ENCODE results near the gene SH2D6.

Gene SH2D6

DNA sequence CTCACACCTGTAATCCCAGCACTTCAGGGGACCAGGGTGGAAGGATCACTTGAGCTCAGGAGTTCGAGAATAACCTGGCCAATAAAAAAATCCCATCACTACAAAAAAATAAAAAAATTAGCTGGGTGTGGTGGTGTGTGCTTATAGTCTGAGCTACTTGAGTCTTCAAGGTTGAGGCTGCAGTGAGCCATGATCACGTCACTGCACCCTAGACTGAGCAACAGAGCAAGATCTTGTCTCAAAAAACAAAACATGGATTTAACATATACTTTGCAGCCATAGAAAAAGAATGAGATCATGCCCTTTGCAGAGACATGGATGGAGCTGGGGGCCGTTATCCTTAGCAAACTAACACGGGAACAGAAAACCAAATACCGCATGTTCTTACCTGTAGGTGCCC is 22.2 kb downstream of the SH2D6 start:
- no peak for DNase-seq

DNA sequence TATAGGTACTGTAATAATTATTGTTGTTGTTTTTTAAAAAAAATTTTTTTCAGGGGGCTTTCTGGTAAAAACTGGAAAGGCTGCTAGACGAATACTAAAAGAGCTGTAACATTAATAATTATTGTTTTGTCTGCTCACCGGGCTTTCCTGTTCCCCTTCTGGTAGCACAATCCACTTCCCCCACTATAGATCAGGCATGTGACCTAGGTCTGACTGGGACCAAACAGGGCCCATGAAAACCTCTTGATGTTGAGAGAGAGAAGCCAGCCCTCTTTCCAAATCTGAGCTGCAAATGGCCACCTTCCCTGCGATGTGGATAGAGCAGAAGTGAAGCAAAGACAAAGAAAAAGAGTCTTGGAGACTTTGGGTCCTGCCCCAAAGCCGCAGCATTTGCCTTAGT is 23.4 kb downstream of the SH2D6 start:
- no peak for DNase-seq

DNA sequence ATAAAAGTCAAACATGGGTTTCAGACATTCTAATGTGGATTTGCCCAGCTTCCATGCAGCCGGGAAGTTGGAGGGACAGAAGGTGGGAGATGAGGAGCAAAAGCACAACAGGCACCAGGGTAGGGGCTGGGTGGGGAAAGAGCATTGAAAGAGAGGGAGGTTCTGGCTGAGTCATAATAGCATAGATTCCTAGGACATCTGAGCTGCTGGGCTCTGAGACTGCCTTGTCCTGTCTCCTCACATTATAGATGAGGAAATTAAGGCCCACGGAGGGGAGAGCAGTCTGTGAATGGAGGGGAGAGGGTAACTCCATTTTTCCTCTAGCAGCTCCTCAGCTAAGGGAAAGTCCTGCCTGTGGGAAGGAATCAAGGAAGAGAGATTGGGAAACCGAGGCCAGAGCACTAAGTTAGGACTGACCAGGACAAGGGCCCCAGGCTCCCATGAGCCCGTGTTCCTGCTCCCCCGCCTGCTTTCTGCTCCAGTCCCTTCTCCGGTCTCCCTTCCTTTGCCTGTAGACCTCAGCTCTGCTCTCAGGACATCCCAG is 26.2 kb downstream of the SH2D6 start:
- no peak for DNase-seq

DNA sequence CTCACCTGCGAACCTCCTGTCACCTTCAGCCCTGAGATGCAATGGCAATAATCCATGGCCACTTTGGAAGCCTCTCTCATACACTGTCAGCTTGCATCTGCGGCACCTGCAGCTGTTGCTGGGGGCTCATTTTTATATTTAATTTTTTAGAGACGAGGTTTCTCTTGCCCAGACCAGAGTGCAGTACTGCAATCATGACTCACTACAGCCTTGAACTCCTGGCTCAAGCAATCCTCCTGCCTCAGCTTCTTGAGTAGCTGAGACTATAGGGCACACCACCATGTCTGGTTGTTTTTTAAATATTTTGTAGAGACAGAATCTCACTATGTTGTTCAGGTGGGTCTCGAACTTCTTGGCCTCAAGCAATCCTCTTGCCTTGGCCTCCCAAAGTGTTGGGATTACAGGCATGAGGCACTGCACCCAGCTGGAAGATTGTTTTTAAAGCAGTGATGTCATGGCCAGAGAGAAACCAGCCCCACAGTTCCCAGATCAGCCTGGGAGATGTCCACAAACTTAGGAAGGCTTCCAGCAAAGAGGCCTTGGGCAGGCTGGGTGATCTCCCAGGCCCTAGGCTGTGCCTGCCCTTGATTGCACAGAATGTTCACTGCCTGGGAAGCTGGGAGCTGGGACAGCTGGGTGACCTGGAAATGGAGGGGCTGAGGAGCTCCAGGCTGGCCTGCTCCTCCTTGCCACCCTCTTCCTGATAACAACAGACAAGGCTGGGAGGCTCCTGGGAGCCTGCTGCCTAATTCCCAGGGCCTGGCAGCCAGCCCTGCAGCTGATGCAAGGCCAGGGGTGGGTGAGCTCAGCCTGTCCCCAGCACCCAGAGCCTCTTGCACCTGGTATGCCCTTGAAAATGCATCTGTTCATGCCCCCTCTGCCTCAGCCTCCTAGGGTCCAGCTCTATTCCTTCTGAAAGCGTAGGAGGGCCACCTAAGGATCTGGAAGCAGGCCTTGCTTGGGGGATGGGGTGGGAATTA is 27.1 kb downstream of the SH2D6 start:
- DNase-seq: no peak

DNA sequence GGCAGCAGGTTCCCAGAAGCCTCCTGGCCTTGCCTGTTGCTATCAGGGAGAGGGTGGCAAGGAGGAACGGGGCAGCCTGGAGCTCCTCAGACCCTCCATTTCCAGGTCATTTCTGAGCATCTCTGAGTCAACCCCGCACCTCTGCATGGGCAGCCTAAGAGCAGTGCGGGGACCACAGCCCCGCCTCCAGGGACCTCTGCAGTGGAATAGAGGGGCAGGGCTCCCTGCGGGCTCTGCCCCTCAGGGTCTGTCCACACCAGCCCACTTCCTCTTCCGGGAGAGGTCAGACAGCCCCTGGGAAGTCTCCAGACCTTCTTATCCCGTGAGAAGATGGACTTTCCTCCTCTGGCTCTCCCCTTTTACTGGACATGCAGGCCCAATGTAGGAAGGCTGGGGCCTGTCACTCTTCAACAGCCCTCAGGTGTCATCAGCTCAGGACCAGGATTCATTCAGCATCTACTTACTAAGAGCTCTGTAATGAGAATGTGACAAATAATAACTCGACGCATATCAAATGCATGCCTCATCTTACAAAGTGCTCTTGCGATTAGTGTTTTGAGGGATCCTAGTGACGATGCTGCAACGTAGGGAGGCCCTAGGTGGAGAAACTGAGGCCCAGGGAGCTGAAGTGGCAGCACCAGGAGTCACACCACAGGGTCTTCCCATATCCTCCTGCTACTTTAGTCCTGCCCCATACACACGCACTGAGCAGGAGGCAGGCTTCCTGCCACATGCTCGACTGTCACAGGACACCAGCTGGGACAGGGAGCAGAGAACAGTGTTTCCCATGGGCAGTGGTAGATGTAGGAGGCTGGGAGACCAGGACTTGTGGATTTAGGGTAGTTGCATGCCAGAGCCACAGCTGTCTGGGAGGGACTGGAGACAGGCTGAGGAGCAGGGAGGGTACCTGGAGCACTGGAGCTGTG is 28.0 kb downstream of the SH2D6 start:
- DNase-seq: no peak

DNA sequence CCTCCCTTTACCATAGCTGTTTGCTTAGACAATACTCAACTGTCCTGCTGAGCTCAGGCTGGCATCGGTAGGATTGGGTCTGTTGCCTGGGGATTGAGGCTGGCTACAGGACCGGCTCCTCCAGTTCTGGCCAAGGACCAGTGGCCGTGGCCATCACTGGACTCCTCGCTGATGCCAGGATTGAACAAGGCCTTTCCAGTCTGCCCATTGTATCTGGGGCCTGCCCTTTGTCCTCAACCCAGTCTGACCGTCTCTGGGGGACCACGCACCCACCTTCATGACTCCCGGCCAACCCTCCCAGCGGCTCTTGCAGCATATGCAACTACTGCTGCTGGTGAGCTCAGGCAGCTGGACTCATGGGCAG is 28.7 kb downstream of the SH2D6 start:
- no peak for DNase-seq

DNA sequence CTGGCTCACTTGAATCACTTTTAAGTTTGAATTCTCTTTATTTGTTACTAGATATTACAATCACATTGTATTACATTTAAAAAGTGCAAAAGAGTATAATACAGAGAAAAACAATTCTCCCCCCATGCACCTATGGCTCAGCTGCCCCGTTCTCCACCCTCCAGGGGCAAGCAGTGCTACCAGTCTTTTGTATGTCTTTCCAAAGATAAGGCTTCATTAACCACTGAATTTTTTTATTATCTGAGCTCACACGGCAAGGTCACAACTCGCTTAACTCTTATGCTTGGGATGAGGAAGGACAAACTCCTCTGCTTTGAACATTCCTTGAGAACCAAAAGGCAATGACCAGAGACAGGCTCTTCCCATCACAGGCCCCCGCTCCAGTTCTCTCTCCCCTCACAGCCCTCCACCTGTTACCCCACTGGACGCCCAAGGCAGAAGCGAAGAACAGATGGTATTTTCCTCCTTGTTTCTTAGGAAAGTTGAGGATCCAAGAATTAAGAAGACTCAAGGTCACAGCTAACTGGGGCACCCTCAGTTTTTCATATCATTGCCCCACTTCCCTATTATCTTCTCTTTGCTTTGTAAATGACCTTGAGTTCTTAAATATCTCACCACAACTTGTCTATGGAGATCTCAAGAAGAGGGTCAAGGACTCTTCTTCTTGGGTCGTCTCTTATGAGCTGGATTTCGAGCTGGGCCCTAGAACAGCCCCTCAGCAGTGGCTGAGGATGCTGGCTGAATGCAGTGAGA is 30.1 kb downstream of the SH2D6 start:
- DNase-seq: no peak

DNA sequence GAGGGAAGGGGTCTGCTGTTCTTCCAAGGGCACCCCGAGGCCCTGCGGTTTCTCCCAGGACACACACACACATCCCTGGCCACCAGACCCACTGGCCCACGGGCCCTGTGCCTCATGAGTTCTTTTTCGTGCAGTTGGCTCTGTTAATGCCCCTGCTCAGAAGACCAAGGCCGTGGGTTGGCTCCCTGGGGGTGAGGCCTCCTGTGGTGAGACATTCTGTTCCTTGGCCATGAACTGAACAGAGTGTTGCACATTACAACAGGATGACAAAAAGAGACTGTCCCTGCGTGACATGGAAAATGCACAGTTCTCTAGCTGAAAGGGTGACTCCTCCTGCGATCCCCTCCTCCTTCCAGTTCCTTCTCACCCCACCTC is 30.7 kb downstream of the SH2D6 start:
- DNase-seq: no peak

DNA sequence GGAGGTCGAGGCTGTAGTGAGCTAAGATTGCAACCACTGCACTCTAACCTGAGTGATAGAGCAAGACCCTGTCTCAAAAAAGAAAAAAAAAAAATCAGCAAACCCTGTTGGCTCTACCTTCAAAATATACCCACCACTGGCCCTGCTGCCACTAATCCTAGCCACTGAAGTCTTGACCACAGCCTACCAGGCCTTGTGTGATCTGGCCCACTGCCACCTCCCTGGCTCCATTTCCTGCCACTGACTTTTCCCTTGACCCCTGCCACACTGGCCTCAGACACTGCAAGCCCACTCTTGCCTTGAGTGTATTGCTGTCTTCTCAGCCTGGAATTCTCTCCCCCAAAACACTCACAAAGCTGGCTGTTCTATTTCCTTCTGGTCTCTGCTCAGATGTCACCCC is 33.7 kb downstream of the SH2D6 start:
- no peak for DNase-seq

DNA sequence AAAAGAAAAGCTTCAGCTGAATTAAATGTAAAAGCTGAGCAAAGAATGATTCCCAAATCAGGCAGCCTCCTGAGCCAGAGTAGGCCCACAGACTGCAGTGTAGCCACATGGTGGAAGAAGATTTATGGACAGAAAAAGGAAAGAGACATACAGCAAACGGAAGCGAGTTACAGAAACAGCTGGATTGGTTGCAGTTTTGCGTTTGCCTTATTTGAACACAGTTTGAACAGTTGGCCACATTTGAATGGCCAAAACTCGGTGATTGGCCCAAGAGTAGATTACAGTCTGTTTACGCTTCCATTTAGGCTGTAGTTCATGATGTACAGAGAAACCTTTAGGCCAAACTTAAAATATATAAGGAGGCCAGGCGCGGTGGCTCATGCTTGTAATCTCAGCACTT is 35.1 kb downstream of the SH2D6 start:
- no peak for DNase-seq

DNA sequence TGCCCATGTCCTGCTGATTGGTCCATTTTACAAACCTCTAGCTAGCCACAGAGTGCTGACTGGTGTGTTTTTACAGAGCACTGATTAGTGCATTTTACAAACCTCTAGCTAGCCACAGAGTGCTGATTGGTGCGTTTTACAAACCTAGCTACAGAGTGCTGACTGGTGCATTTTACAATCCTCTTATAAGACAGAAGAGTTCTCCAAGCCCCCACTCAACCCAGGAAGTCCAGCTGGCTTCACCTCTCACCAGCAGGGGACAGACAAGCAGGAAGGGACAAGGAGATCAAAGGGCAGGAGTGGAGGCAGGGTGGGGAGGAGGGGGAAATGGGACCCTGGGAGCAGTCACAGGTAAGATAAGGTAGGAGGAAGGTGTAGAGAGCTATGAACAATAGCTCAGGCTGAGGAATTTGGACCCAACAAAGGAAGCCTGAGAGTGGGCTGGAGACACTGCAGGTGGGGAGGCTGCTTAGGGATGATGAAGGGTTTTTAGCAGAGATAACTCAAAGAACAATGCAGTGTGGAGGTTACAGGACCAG is 37.1 kb downstream of the SH2D6 start:
- DNase-seq: no peak

DNA sequence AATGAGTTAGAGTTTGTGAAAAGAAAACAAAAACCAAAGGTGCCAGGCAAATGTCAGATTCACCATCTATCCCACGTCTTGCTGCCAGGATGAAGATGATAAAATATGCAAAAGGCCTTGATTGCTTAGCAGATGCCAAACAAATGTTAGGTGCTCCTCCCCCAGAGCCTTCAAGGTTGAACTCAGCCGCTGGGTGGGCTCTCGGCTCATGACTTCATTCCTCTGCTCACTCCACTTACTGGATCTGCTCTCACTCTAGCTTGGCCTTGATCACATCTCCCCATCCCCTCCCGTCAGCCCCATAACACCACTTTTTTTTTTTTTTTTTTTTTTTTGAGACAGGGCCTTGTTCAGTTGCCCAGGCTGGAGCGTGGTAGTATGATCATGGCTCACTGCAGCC is 38.5 kb downstream of the SH2D6 start:
- no peak for DNase-seq

DNA sequence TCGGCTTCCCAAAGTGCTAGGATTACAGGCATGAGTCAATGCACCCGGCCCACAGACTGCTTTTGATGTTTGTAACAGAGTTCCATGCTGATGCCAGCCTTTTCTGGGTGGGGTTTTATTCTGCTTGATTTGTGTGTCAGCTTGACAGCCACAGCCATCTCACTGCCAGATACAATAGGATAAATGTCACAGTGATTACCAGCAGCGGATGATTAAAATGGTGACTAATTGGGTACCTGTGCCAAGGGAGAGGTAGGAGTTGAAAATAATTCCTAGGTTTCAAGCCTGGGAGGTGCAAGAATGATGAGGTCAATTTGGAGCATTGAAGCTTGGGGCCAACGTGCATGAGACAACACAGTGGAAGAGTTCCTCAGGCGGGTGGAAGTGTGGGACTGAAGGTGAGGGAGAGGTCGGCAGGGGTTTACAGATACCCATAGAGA is 39.4 kb downstream of the SH2D6 start:
- no peak for DNase-seq

DNA sequence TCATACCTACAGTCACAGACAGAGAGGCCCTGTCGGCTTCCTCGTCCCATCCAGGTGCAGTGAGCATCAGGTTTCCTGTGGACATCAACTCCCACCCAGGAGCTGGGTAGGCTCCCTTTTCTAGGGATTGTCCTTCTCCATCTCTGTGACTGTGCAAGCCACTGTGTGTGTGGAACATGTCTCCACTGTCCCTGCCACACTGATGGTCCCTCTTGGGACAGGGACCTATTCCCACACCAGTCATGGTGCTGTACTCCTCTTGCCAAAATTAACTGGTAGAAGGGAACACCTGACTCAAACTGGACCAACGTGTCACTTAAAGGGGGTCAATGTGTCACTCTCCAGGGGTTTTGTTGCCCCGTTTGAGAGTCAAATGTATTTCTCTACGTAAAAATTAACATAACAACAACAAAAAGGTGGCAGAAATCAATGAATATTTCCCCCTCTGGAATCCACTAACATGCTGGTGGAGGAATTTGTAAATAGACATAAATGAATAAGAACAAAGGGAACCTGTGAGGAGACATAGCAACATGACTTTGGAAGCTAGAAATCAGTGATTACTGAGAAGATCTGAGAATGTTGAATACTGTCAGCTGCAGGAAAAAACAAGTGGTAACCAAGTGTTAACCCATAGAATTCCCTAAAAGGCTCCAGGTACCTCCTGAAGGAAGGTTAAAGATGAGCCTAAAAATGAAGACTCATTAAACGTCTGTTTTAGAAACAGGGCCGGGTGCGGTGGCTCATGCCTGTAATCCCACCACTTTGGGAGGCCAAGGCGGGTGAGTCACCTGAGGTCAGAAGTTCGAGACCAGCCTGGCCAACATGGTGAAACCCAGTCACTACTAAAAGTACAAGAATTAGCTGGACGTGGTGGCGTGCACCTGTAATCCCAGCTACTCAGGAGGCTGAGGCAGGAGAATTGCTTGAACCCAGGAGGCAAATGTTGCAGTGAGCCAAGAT is 40.4 kb downstream of the SH2D6 start:
- DNase-seq: no peak

DNA sequence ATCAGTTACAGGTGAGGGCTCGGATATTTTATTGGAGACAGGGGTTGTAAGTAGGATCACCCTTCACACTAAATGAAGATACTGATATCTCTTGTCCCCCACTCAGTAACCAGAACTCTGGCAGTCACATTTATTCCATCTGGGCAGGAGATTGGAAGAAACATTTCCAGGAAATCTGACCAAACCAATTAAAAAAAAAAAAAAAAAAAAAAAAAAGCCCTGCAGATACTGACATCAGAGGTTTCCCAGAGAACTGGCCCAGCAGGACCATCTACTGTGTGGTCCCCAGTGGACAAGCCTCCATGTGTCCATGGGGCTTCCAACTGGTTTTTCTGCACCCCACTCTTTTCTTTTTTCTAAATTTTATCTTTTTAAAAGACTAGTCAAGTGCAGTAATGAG is 41.3 kb downstream of the SH2D6 start:
- DNase-seq: no peak

DNA sequence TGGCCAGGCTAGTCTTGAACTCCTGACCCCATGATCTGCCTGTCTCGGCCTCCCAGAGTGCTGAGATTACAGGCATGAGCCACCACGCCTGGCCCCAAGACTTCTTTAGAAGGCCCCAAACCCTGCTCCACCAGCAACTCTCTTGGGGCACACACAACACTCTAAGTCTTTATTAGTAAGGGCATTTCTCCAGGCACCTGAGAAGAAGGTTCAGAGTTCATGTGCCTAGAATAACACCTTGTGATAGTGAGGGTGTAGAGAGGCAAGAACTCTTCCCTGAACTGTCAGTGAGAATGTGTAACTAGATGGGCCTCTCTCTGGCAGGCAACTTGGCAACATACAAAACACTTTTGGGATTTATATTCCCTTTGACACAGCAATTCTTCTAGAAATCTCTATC is 43.8 kb downstream of the SH2D6 start:
- DNase-seq: no peak

DNA sequence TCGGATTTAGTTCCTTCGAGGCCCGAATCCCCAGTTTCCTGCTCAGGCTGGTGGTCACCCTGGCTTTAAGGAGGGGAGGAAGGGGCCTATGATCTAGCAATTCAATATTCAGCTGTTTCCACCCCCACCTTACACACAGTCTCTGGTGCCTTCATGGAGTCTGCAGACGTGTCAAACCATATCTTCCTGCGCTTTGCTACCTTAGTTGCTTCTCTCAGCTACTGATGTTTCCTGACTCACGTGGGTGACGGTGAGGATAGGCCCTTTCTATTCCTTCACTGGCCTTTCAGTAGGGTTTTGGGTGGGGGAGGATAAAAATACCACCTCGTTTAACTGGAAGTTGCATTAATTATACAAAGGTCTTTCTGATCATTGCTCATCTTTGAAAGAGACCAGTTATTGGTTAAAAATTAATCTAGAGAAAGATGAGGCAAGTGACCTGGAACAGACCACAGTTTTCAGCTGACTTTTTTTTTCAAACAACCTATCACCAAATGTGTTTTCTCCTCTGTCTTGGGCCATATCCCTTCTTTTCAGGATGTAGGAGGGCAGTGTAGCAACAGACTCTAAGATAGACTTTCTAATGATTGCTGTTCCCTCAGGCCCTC is 49.7 kb downstream of the SH2D6 start:
- no peak for DNase-seq

DNA sequence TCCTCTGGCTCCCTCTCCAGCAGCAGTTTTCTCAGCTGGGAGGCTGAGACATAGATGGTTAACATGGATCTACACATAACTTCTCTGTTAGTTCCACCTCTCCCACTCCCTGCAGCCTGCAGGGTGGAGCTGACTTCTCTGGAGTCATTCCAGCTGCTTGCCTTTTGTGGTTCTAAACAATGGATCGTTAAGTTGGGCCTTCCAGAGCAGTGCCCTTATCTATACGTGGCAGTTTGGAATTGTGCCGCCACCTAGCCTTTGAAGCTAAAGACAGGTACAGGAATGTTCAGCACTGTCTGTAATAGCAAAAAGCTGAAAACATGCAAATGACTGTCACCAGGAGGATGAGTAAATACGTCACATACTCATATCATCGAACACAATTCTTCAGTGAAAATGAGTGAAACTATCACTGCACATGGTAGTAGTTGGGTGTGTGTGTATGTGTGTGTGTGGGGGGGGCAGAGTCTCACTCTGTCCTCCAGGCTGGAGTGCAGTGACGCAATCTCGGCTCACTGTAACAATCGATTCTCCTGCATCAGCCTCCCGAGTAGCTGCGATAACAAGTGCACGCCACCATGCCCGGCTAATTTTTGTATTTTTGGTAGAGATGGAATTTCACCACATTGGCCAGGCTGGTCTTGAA is 50.3 kb downstream of the SH2D6 start:
- DNase-seq: no peak

DNA sequence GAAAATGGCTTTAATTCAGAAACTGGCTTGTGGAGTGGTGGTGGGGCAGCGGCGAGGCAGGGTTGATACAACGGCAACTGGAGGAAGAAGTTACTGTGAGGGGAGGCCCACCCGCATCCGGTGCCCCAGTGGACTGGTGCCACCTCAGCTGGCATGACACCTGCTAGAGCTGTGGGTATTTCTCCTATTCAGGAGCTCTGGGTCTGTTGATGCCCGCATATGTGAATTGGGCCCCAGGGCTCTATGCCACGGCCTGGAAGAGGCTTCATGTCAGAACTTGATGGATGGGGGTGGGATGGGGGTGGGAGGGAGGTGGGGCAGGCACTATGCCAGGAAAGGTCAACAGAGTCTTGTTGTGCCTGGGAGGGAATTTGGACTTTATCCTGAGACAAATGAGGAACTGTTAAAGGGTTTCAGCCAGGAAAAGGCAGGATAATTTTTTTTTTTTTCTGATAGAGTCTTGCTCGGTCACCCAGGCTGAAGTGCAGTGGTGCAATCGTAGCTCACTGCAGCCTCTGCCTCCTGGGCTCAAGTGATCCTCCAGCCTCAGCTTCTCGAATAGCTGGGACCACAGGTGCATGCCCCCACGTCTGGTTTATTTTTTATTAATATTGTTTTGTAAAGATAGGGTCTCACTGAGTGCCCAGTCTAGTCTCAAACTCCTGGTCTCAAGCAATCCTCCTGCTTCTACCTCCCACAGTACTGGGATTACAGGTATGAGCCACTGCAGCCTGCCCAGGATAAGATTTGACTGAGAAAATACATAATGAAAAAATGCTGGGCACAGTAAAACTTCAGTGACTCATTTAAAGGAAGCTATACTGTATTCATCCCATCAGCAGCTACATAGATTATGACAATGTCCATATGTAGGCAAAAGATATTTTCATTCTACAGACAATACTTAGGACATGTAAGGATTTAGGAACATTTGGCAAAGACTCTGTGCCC is 52.6 kb downstream of the SH2D6 start:
- no peak for DNase-seq
